H9 (cell line): ENCODE data around the gene NDUFS2. TPM values are rescaled to one million over a fixed set of nuclear protein-coding genes. Genes with fewer than 3 reads are reported as not detected.
A peak's percentile ranks its signal among the peaks of the same experiment; 100 is the strongest.

Experiments used
- DNase-seq: peaks from one replicate; pipeline ENCODE4 v3.0.0-alpha.2; 2017
- H2AFZ ChIP-seq: one replicate; pipeline ENCODE4 v1.6.1; 2013; ENCODE audit warnings: mild to moderate bottlenecking, low read length, control low read depth, moderate library complexity
- H2AK5ac ChIP-seq: 2 replicates; pipeline ENCODE4 v1.6.1; 2013; ENCODE audit warnings: low read length, control low read depth, mixed read lengths; ENCODE audit not compliant: insufficient read length
- H2BK120ac ChIP-seq: one replicate; pipeline ENCODE4 v1.6.1; 2013; ENCODE audit warnings: low read depth, mild to moderate bottlenecking, low read length, control low read depth, inconsistent platforms; ENCODE audit not compliant: poor library complexity, severe bottlenecking
- H2BK12ac ChIP-seq: 2 replicates; pipeline ENCODE4 v1.6.1; 2013; ENCODE audit warnings: low read length, control low read depth, mixed read lengths, low read depth; ENCODE audit not compliant: insufficient read length
- H2BK15ac ChIP-seq: 2 replicates; pipeline ENCODE4 v1.6.1; 2013; ENCODE audit warnings: low read depth, low read length, control low read depth
- H2BK20ac ChIP-seq: one replicate; pipeline ENCODE4 v1.6.1; 2013; ENCODE audit warnings: low read depth, mild to moderate bottlenecking, low read length, control low read depth, inconsistent platforms; ENCODE audit not compliant: poor library complexity, severe bottlenecking
- H2BK5ac ChIP-seq: 2 replicates; pipeline ENCODE4 v1.6.1; 2013; ENCODE audit warnings: low read length, control low read depth, mixed read lengths; ENCODE audit not compliant: insufficient read length
- H3K14ac ChIP-seq: 2 replicates; pipeline ENCODE4 v1.6.1; 2013; ENCODE audit warnings: low read length, control low read depth; ENCODE audit not compliant: insufficient read depth
- H3K18ac ChIP-seq: 2 replicates; pipeline ENCODE4 v1.6.1; 2013; ENCODE audit warnings: low read depth, mild to moderate bottlenecking, mixed read lengths, low read length, control low read depth; ENCODE audit not compliant: insufficient read length
- H3K23ac ChIP-seq: 2 replicates; pipeline ENCODE4 v1.6.1; 2013; ENCODE audit warnings: low read length, control low read depth, mixed read lengths, low read depth; ENCODE audit not compliant: insufficient read length
- H3K23me2 ChIP-seq: 2 replicates; pipeline ENCODE4 v1.6.1; 2013; ENCODE audit warnings: low read depth, mild to moderate bottlenecking, mixed read lengths, low read length, control low read depth; ENCODE audit not compliant: insufficient read length, poor library complexity, severe bottlenecking
- H3K27ac ChIP-seq: 2 replicates; pipeline ENCODE4 v1.5.1; 2013; ENCODE audit warnings: low read length, control low read depth, mixed read lengths, low read depth; ENCODE audit not compliant: insufficient read length
- H3K27me3 ChIP-seq: 2 replicates; pipeline ENCODE4 v1.6.1; 2013; ENCODE audit warnings: low read length, control low read depth, inconsistent platforms; ENCODE audit not compliant: insufficient read depth
- H3K4ac ChIP-seq: 2 replicates; pipeline ENCODE4 v1.6.1; 2013; ENCODE audit warnings: low read depth, mild to moderate bottlenecking, control low read depth, inconsistent platforms, low read length, moderate library complexity
- H3K4me1 ChIP-seq: 2 replicates; pipeline ENCODE4 v1.6.1; 2013; ENCODE audit warnings: low read length, control low read depth, inconsistent platforms; ENCODE audit not compliant: insufficient read depth
- H3K4me2 ChIP-seq: 2 replicates; pipeline ENCODE4 v1.6.1; 2013; ENCODE audit warnings: low read length, control low read depth, mixed read lengths; ENCODE audit not compliant: insufficient read length, insufficient read depth
- H3K56ac ChIP-seq: 2 replicates; pipeline ENCODE4 v1.6.1; 2013; ENCODE audit warnings: low read depth, mild to moderate bottlenecking, mixed read lengths, low read length, control low read depth; ENCODE audit not compliant: insufficient read length
- H3K79me1 ChIP-seq: 2 replicates; pipeline ENCODE4 v1.6.1; 2013; ENCODE audit warnings: low read depth, mild to moderate bottlenecking, moderate library complexity, low read length, control low read depth, inconsistent platforms; ENCODE audit not compliant: insufficient read depth, poor library complexity, severe bottlenecking
- H3K79me2 ChIP-seq: 2 replicates; pipeline ENCODE4 v1.6.1; 2013; ENCODE audit warnings: low read length, control low read depth, inconsistent platforms; ENCODE audit not compliant: insufficient read depth
- H3K9ac ChIP-seq: 2 replicates; pipeline ENCODE4 v1.6.1; 2013; ENCODE audit warnings: low read length, control low read depth, mixed read lengths; ENCODE audit not compliant: insufficient read length; ENCODE audit errors: extremely low read depth
- H3K9me3 ChIP-seq: one replicate; pipeline ENCODE4 v1.6.1; 2013; ENCODE audit warnings: low read depth, low read length, inconsistent platforms; ENCODE audit not compliant: control insufficient read depth
- H3T11ph ChIP-seq: one replicate; pipeline ENCODE4 v1.6.1; 2013; ENCODE audit warnings: mild to moderate bottlenecking, low read length, control low read depth, inconsistent platforms
- H4K20me1 ChIP-seq: one replicate; pipeline ENCODE4 v1.6.1; 2013; ENCODE audit not compliant: control insufficient read depth, insufficient read length, insufficient read depth
- H4K5ac ChIP-seq: 2 replicates; pipeline ENCODE4 v1.6.1; 2013; ENCODE audit warnings: low read depth, mild to moderate bottlenecking, mixed read lengths, low read length, control low read depth; ENCODE audit not compliant: insufficient read length
- H4K8ac ChIP-seq: replicated peaks from 2 replicates; pipeline ENCODE4 v1.6.1; 2013; ENCODE audit warnings: low read length, control low read depth, mixed read lengths, low read depth; ENCODE audit not compliant: insufficient read length
- H4K91ac ChIP-seq: 2 replicates; pipeline ENCODE4 v1.6.1; 2013; ENCODE audit warnings: low read depth, mild to moderate bottlenecking, moderate library complexity, mixed read lengths, low read length, control low read depth; ENCODE audit not compliant: insufficient read length
- H3K27ac Mint-ChIP-seq, 3 experiments: 2 replicates in 2 of 3; 3 replicates in 1 of 3; pipeline ENCODE4 v1.8.0; 2020 to 2021; ENCODE audit warnings: mixed read lengths in 3 of 3, mild to moderate bottlenecking in 1 of 3, moderate library complexity in 1 of 3
- H3K27me3 Mint-ChIP-seq: 2 replicates; pipeline ENCODE4 v1.8.0; 2021; ENCODE audit warnings: low read depth, mild to moderate bottlenecking, moderate library complexity, mixed read lengths
- H3K36me3 Mint-ChIP-seq, 3 experiments: 2 replicates in 2 of 3; 3 replicates in 1 of 3; pipeline ENCODE4 v1.8.0; 2020 to 2021; ENCODE audit warnings: low read depth in 3 of 3, mixed read lengths in 3 of 3; ENCODE audit not compliant: insufficient read depth in 1 of 3
- H3K4me1 Mint-ChIP-seq, 2 experiments: 2 replicates each; pipeline ENCODE4 v1.8.0; 2020; ENCODE audit warnings: mixed read lengths in 2 of 2
- H3K4me3 Mint-ChIP-seq, 2 experiments: 2 replicates in 1 of 2; 3 replicates in 1 of 2; pipeline ENCODE4 v1.8.0; 2020 to 2021; ENCODE audit warnings: mild to moderate bottlenecking in 2 of 2, mixed read lengths in 2 of 2, moderate library complexity in 1 of 2
- H3K9me3 Mint-ChIP-seq, 2 experiments: 2 replicates in 1 of 2; 3 replicates in 1 of 2; pipeline ENCODE4 v1.8.0; 2020; ENCODE audit warnings: mild to moderate bottlenecking in 2 of 2, mixed read lengths in 2 of 2, moderate library complexity in 1 of 2
- CTCF ChIP-seq: fragments of 200-600 bp; sonication (generic); conservative IDR thresholded peaks from 3 replicates; pipeline ENCODE4 v1.8.0; 2021; ENCODE audit warnings: antibody characterized with exemption, mild to moderate bottlenecking
- WGBS: extraction: QIAGEN DNeasy Blood & Tissue Kit; methylation state at CpG from one replicate; pipeline ENCODE4 v1.1.7; 2013; ENCODE audit warnings: missing lambda C conversion rate, low lambda C conversion rate, mixed read lengths; ENCODE audit not compliant: insufficient read length; ENCODE audit errors: extremely low coverage; 5-methylcytosine and 5-hydroxymethylcytosine counted together
- total RNA-seq: library from RNA; stranded (reverse); gene quantifications from 2 replicates; pipeline ENCODE4 v1.2.1, GENCODE V29; 2021

Gene NDUFS2
- total RNA-seq, 1 experiment from 2014 or later, result 84.5 TPM

DNA sequence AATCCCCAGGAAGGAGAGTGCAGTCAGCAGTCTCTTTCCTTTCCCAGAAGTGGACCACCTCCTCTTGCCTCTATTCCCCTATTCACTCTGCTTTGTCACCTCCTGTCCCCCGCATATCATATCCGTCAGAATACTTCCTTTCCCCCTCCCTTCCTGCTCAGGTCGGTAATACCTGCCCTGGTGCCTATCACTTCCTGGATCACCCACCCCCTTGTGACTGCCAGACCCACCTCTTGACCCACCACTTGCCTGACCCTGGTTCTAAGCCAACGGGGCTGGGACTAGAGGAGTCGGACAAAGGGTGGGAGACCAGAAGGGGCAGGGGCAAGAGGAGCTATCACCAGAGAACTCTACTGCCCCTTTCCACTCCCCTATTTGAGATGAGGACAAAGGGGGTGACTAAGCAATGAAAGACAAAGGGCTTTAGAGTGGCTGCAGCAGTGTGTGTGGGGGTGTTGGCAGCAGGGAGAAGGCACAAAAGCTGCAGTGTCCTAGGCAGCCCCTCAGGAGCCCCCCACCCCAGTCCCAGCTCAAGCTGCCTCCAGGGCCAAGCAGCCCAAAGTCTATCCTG lies 1.7 kb upstream of the NDUFS2 start:
- Mint-ChIP-seq H3K4me1 (peaks cover 57 to 68% of the 10 kb centered on the region in 2 experiments), H3K4me3 (peak overlapping the region; percentile 31 to 91; a peak in 4 of 5 replicates), H3K9me3 (no peaks in the 10 kb centered on the region; a peak in 1 of 5 replicates), H3K27me3 (no peaks in the 10 kb centered on the region), H3K27ac (peak overlapping the region; percentile 91 to 99 (median 99)), H3K36me3 (peaks cover 12 to 26% (median 18%) of the 10 kb centered on the region in 3 experiments; a peak in 6 of 7 replicates)
- no peaks in the 10 kb centered on the region; the same call in 1 of the 2 replicates for H3K27me3 ChIP-seq
- no peaks in the 10 kb centered on the region for H3K9me3 ChIP-seq
- H3K14ac ChIP-seq, result peak overlapping the region; percentile 36
- peak overlapping the region; percentile 72 for H3K27ac ChIP-seq
- WGBS, result no CpG with 5 or more reads among the region's 5 CpGs
- H3K4me1 ChIP-seq, result peaks cover 24% of the 10 kb centered on the region
- H3K56ac ChIP-seq, result no peak overlapping the region
- H2BK5ac ChIP-seq, result no peak overlapping the region
- H3K4me2 ChIP-seq, result peak overlapping the region; percentile 12
- H2AK5ac ChIP-seq, result no peak overlapping the region
- H3K4ac ChIP-seq, result peak overlapping the region; percentile 2; the same call in 1 of the 2 replicates
- H3K9ac ChIP-seq, result no peak overlapping the region
- peak overlapping the region; percentile 85 for H3K18ac ChIP-seq
- no peak overlapping the region for H2BK20ac ChIP-seq
- no peak overlapping the region for H2AFZ ChIP-seq
- no peaks in the 10 kb centered on the region for H3K79me2 ChIP-seq
- H4K91ac ChIP-seq, result peak overlapping the region; percentile 87
- TF ChIP-seq CTCF, result no peak
- H2BK15ac ChIP-seq, result no peak overlapping the region
- peak; percentile 50 for DNase-seq
- peak overlapping the region; percentile 59 for H2BK12ac ChIP-seq
- H3K23me2 ChIP-seq, result peaks cover 7% of the 10 kb centered on the region
- peak overlapping the region; percentile 45 for H4K5ac ChIP-seq
- H3K79me1 ChIP-seq, result no peaks in the 10 kb centered on the region
- H3T11ph ChIP-seq, result no peak overlapping the region
- H4K8ac ChIP-seq, result no peak overlapping the region
- no peak overlapping the region for H3K23ac ChIP-seq
- peak overlapping the region; percentile 57 for H2BK120ac ChIP-seq
- H4K20me1 ChIP-seq, result no peaks in the 10 kb centered on the region
